ENCODE measurements around the gene CNTN3.

The CNTN3 gene

DNA sequence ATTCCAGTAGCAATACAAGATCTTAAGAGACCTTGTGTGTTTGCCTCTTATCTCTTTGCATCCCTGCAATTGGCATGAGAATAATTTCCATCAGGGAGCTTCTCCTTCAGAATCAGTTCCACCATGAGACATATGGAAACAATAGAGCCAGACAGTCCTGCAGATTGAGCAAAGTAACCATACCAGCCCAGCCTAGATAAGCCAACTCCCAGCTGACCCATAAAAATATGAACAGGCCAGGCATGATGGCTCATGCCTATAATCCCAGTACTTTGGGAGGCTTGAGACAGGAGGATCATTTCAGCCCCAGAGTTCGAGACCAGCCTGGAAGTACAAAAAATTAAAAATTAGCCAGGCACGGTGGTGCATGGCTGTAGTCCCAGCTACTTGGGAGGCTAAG, 12.7 kb downstream of the CNTN3 start:
- TF ChIP-seq, protein P1, sequence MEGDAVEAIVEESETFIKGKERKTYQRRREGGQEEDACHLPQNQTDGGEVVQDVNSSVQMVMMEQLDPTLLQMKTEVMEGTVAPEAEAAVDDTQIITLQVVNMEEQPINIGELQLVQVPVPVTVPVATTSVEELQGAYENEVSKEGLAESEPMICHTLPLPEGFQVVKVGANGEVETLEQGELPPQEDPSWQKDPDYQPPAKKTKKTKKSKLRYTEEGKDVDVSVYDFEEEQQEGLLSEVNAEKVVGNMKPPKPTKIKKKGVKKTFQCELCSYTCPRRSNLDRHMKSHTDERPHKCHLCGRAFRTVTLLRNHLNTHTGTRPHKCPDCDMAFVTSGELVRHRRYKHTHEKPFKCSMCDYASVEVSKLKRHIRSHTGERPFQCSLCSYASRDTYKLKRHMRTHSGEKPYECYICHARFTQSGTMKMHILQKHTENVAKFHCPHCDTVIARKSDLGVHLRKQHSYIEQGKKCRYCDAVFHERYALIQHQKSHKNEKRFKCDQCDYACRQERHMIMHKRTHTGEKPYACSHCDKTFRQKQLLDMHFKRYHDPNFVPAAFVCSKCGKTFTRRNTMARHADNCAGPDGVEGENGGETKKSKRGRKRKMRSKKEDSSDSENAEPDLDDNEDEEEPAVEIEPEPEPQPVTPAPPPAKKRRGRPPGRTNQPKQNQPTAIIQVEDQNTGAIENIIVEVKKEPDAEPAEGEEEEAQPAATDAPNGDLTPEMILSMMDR (IDR thresholded peaks at IDR 0.05), result no peak
- no peak overlapping the region for H3K27ac ChIP-seq
- no peak overlapping the region for H3K4me3 ChIP-seq
- no peak for DNase-seq (ENCODE audit: low spot score)

DNA sequence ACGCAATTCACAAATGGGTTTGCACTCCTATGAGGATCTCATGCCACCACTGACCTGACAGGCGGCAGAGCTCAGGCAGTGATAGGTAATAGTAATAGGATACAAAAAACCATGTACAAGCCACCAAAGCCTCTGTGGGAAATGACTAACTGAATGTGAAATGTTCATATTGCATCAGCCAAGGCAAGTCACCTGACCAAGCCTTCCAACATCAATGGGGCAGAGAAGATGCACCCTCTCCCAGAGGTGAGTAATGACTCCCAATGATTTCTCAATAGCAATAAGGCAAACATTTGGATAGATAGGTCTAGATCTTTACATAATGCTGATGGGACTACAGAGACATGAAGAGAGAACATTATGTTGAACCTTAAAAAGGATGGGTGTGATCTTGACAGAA, 14.9 kb downstream of the CNTN3 start:
- no peak for DNase-seq (ENCODE audit: low spot score)
- Histone ChIP-seq H3K4me3 (no peak overlapping the region), H3K27ac (no peak overlapping the region)
- TF ChIP-seq, protein P1 (IDR thresholded peaks at IDR 0.05), result no peak

DNA sequence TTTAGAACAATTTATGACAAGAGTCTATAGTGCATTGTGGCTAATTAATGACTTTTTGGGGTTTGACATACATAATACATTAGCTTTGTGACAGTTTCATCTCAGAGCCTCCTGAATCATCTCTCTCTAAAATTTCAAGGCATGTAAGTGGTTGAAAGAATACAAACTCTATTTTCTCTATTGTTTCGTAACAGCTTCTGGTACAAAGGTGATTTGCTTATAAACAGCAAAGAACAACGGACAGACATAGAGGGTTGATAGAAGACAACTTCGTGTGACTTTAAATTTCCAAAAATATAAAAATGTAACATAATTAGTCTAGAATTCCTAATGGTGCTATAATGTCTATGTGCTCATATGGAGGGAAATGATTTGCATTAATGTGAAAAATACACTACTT, 21.3 kb downstream of the CNTN3 start:
- H3K27ac ChIP-seq, result no peak overlapping the region
- no peak overlapping the region for H3K4me3 ChIP-seq
- TF ChIP-seq, protein P1 (IDR thresholded peaks at IDR 0.05), result no peak
- DNase-seq (ENCODE audit: low spot score), result no peak

DNA sequence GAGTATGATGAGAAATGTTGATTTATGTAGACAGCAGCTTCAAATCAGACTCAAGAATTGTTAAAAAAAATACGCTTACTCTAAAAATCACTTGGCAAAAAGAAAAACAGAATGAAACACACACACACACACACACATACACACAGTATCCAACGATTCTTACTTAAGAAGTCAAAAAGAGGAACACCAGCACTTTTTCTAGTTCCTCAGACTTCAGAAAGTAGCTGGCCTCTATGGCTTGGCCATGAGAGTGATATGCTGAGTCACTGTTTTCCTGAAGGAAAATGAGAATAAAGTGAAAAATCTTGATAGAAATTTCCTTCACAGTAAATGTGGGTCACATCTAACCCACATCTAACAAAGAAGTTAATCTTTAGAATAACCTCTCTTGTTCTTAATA, 22.1 kb downstream of the CNTN3 start:
- TF ChIP-seq, protein P1 (IDR thresholded peaks at IDR 0.05), result no peak
- no peak overlapping the region for H3K4me3 ChIP-seq
- no peak overlapping the region for H3K27ac ChIP-seq
- no peak for DNase-seq (ENCODE audit: low spot score)

DNA sequence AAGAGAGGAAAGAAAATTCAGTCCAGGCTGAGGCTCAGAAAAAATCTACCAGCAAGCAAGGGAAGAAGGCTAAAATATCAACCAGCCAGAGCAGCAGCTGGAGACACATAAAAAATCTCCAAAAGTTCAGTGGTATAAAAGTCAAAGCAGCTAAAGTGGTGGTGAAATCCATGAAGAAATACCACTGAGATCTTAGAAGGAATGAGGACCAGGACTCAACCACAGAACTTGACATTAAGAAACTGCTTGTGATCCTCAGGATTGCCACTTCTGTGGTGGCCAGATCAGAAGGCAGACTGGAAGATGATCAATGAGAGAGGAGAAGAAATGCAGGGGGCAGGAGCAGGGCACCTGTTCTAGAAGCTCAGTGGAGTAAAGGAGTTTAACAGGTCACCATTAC, 22.5 kb downstream of the CNTN3 start:
- Histone ChIP-seq H3K27ac (no peak overlapping the region), H3K4me3 (no peak overlapping the region)
- no peak for DNase-seq (ENCODE audit: low spot score)
- TF ChIP-seq, protein P1 (IDR thresholded peaks at IDR 0.05), result no peak

DNA sequence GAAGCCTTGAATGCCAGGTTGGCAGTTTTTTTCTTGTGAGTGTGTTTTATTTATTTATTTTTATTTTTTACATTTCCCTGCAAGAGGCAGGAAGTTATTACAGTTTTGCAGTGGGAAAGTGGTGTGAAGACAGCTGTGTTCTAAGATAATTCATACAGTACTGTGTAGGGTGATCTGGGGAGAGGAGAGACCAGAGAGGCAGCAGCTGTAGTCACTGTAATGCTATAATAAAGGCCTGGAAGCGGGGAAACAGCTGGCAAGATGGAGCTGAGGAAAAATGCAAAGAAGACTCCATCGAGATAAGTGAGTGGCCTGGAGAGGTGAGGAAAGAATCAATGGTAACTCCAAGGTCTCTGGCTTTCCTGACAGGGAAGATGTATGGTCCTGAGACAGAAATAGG, 23.1 kb downstream of the CNTN3 start:
- TF ChIP-seq, protein P1 (IDR thresholded peaks at IDR 0.05), result no peak
- no peak for DNase-seq (ENCODE audit: low spot score)
- no peak overlapping the region for H3K4me3 ChIP-seq
- H3K27ac ChIP-seq, result no peak overlapping the region

DNA sequence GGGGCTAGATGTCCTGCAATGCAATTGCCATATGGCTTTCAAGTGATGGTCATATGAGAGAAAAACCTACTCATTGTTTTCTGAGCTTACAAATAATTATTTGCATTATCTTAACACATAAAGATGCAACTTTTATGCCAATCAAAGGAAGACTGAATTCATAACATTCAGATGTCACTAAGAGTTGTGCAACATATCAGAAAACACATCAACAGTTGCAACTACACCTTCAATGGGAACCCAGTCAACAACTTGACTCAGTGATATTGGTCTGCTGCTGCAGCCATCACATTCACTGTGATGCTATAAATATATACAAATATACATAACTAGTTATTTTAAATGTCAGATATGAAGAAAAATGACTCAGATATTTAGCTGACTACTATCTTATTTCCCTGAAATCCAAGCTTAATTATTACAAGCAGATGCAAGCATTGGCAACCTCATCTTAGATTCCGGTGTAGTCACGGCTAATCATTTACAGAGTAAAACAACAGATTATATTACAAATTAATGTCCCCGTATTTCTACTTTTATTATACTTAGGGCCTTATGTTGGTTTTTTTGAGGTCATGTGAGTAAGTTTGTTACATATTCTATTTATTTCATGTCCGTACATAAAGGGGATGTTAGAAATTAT, 23.7 kb downstream of the CNTN3 start:
- DNase-seq (ENCODE audit: low spot score), result no peak
- TF ChIP-seq, protein P1 (IDR thresholded peaks at IDR 0.05), result no peak
- no peak overlapping the region for H3K27ac ChIP-seq
- H3K4me3 ChIP-seq, result no peak overlapping the region

All from coronary artery (tissue), 2 donors.